HG02759 (cell line): Measurements from ENCODE around the gene USP49.
"Not testable (repeated sequence)": the region's sequence is repeated elsewhere in the genome, so short reads cannot be mapped to it uniquely, and the experiment has no call there.

Source experiments
- ATAC-seq: cut with Tn5 transposase; IDR thresholded peaks from one replicate; pipeline ENCODE4 v1.9.1; 2021; ENCODE audit warnings: mild to moderate bottlenecking, moderate library complexity; ENCODE audit not compliant: unreplicated experiment

The USP49 gene

GRCh38 chr6:41783106-41783780 lies 111.9 kb downstream of the USP49 start:
- no peak for ATAC-seq

- ATAC-seq, result no peak
These were observed 113.8 kb downstream of the USP49 start for GRCh38 chr6:41781366-41781730.

GRCh38 chr6:41780551-41781365 lies 114.4 kb downstream of the USP49 start, which contains the start of gene PRICKLE4:
Gene PRICKLE4 (plus strand): TSS chr6:41780782. CDS start chr6:41783474, 2,692 bp downstream.
- ATAC-seq, result no peak

GRCh38 chr6:41779788-41780550 lies 115.2 kb downstream of the USP49 start, which contains the start of gene FRS3:
Gene FRS3 (minus strand): TSS chr6:41779900. CDS start chr6:41776987, 2,913 bp downstream.
- peak; percentile 96 for ATAC-seq

GRCh38 chr6:41779336-41779735 lies 115.8 kb downstream of the USP49 start:
- ATAC-seq, result peak; percentile 26

- no peak for ATAC-seq
These were observed 116.3 kb downstream of the USP49 start for GRCh38 chr6:41778895-41779294.

GRCh38 chr6:41777551-41778285 lies 117.5 kb downstream of the USP49 start:
- no peak for ATAC-seq

- ATAC-seq, result no peak
These were observed 119.8 kb downstream of the USP49 start for GRCh38 chr6:41775293-41775882.

- ATAC-seq, result no peak
These were observed 120.3 kb downstream of the USP49 start for GRCh38 chr6:41774841-41775240.

- no peak for ATAC-seq
These were observed 123.9 kb downstream of the USP49 start for GRCh38 chr6:41771058-41771983.

- ATAC-seq, result no peak
These were observed 124.7 kb downstream of the USP49 start for GRCh38 chr6:41770381-41771057.

- ATAC-seq, result no peak
These were observed 125.8 kb downstream of the USP49 start for GRCh38 chr6:41769376-41769775.

GRCh38 chr6:41768545-41769308 lies 126.4 kb downstream of the USP49 start:
- no peak for ATAC-seq

- ATAC-seq, result no peak
These were observed 127.9 kb downstream of the USP49 start for GRCh38 chr6:41767112-41767833.

GRCh38 chr6:41766043-41766664 lies 129.0 kb downstream of the USP49 start:
- not testable (repeated sequence) for ATAC-seq

- ATAC-seq, result no peak
These were observed 131.7 kb downstream of the USP49 start for GRCh38 chr6:41763470-41763869.
